ENCODE data around the gene GGA3. TPM values are rescaled to one million over a fixed set of nuclear protein-coding genes. Genes with fewer than 3 reads are reported as not detected.

Gene GGA3
- 49.2 TPM for total RNA-seq
- polyA plus RNA-seq (ENCODE audit: insufficient read depth, low read depth, low replicate concordance), result 8.0 TPM
- long read RNA-seq, donor 1, full-length matches to known transcripts, result 1 of 1 reads
- long read RNA-seq, donor 1, partial matches to known transcripts, result 0 of 1 reads
- long read RNA-seq, donor 1, other reads (novel, unspliced or antisense), result 0 of 1 reads
- long read RNA-seq, donor 2, result 0 reads
- long read RNA-seq, donor 3, result 0 reads
- long read RNA-seq, donor 4, full-length matches to known transcripts, result 3 of 3 reads
- long read RNA-seq, donor 4, partial matches to known transcripts, result 0 of 3 reads
- long read RNA-seq, donor 4, other reads (novel, unspliced or antisense), result 0 of 3 reads
- long read RNA-seq, donor 5, result 0 reads
- long read RNA-seq, donor 6, full-length matches to known transcripts, result 2 of 2 reads
- long read RNA-seq, donor 6, partial matches to known transcripts, result 0 of 2 reads
- long read RNA-seq, donor 6, other reads (novel, unspliced or antisense), result 0 of 2 reads
- long read RNA-seq, donor 7, full-length matches to known transcripts, result 4 of 31 reads
- long read RNA-seq, donor 7, partial matches to known transcripts, result 7 of 31 reads
- long read RNA-seq, donor 7, other reads (novel, unspliced or antisense), result 20 of 31 reads
- long read RNA-seq, donor 8, partial matches to known transcripts, result 79 of 128 reads
- long read RNA-seq, donor 8, other reads (novel, unspliced or antisense), result 47 of 128 reads
- long read RNA-seq, donor 9, partial matches to known transcripts, result 5 of 25 reads
- long read RNA-seq, donor 9, other reads (novel, unspliced or antisense), result 20 of 25 reads
- long read RNA-seq, donor 10, full-length matches to known transcripts, result 3 of 3 reads
- long read RNA-seq, donor 10, partial matches to known transcripts, result 0 of 3 reads
- long read RNA-seq, donor 10, other reads (novel, unspliced or antisense), result 0 of 3 reads

- Histone ChIP-seq H3K9ac (ENCODE audit: low read length in 3 of 3) (peak within 1 kb of the TSS; percentile 95 to 100 (median 99)), H3K27me3 (ENCODE audit: control insufficient read depth, insufficient read depth, low read length) (no peaks in the 10 kb centered on the region), H3K9me3 (ENCODE audit: control insufficient read depth in 2 of 3, insufficient read depth in 1 of 3, low read length in 3 of 3) (no peaks in the 10 kb centered on the region), H3K36me3 (ENCODE audit: control insufficient read depth in 2 of 3, insufficient read depth in 3 of 3, low read length in 3 of 3) (peaks cover 6 to 14% (median 14%) of the 10 kb centered on the region in 3 donors), H3K27ac (ENCODE audit: low read depth in 2 of 2, low read length in 2 of 2) (peak within 1 kb of the TSS; percentile 99), H3K4me3 (ENCODE audit: low read length in 3 of 3) (peak within 1 kb of the TSS; percentile 96 to 99 (median 97)), H3K4me1 (ENCODE audit: control insufficient read depth in 2 of 3, insufficient read depth in 2 of 3, low read depth in 1 of 3, low read length in 3 of 3) (peaks cover 5 to 21% (median 5%) of the 10 kb centered on the region in 3 donors)
- intact Hi-C loops (cut with DNase I), result no loop called here
- peak; percentile 95 to 98 (median 98) for DNase-seq
- TF ChIP-seq, protein P1, sequence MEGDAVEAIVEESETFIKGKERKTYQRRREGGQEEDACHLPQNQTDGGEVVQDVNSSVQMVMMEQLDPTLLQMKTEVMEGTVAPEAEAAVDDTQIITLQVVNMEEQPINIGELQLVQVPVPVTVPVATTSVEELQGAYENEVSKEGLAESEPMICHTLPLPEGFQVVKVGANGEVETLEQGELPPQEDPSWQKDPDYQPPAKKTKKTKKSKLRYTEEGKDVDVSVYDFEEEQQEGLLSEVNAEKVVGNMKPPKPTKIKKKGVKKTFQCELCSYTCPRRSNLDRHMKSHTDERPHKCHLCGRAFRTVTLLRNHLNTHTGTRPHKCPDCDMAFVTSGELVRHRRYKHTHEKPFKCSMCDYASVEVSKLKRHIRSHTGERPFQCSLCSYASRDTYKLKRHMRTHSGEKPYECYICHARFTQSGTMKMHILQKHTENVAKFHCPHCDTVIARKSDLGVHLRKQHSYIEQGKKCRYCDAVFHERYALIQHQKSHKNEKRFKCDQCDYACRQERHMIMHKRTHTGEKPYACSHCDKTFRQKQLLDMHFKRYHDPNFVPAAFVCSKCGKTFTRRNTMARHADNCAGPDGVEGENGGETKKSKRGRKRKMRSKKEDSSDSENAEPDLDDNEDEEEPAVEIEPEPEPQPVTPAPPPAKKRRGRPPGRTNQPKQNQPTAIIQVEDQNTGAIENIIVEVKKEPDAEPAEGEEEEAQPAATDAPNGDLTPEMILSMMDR (IDR thresholded peaks at IDR 0.05; ENCODE audit: borderline replicate concordance, extremely low read depth, insufficient read depth), result no peak
- FAIRE-seq, result no peak
These were observed at the start of gene GGA3, which contains the start of gene MRPS7 for GRCh38 chr17:75261336-75262111. Gene GGA3, minus strand, starts transcription at chr17:75261606. Its CDS starts 19 bp downstream, at chr17:75261587. Gene MRPS7, plus strand, starts transcription at chr17:75261879. Its CDS starts 22 bp downstream, at chr17:75261901.

GRCh38 chr17:75308732-75309629, 47.6 kb upstream of the GGA3 start:
- FAIRE-seq, result no peak
- Histone ChIP-seq H3K27me3 (ENCODE audit: control insufficient read depth, insufficient read depth, low read length) (no peaks in the 10 kb centered on the region), H3K4me3 (ENCODE audit: low read length in 3 of 3) (no peak overlapping the region), H3K9me3 (ENCODE audit: control insufficient read depth in 2 of 3, insufficient read depth in 1 of 3, low read length in 3 of 3) (no peaks in the 10 kb centered on the region), H3K4me1 (ENCODE audit: control insufficient read depth in 2 of 3, insufficient read depth in 2 of 3, low read depth in 1 of 3, low read length in 3 of 3) (peaks cover 0 to 6% (median 5%) of the 10 kb centered on the region in 3 donors), H3K9ac (ENCODE audit: low read length in 3 of 3) (peak overlapping the region in 1 of 3 donors; percentile 19), H3K27ac (ENCODE audit: low read depth in 2 of 2, low read length in 2 of 2) (peak overlapping the region; percentile 78 to 81), H3K36me3 (ENCODE audit: control insufficient read depth in 2 of 3, insufficient read depth in 3 of 3, low read length in 3 of 3) (no peaks in the 10 kb centered on the region)
- peak in 2 of 5 donors; percentile 14 to 39 for DNase-seq
- intact Hi-C loops (cut with DNase I), result no loop called here
- TF ChIP-seq, protein P1 (IDR thresholded peaks at IDR 0.05; ENCODE audit: borderline replicate concordance, extremely low read depth, insufficient read depth), result no peak

Measured in kidney (tissue), 22 donors.